H1 (cell line): Measurements from ENCODE around the gene SLC44A1. TPM values are rescaled to one million over a fixed set of nuclear protein-coding genes. Genes with fewer than 3 reads are reported as not detected.

Source experiments
- CTCF ChIA-PET: fragments of 300-600 bp; sonication (Branson Sonifier 250); formaldehyde crosslinking; loops from one replicate; lab custom pipeline; 2021; ENCODE audit not compliant: partially characterized antibody; lab: Charles Lee
- POLR2A ChIA-PET: fragments of 300-600 bp; sonication (Branson Sonifier 250); formaldehyde crosslinking; loops from one replicate; lab custom pipeline; 2021; ENCODE audit warnings: inconsistent platforms; ENCODE audit not compliant: partially characterized antibody; lab: Charles Lee
- DNase-seq, 2 experiments: peaks; one replicate each; pipeline versions ENCODE4 v3.0.0 to v3.0.0-alpha.2; 2010 to 2022; ENCODE audit warnings: low spot score in 2 of 2, low read depth in 1 of 2, mixed read lengths in 1 of 2
- FAIRE-seq: peaks from 2 replicates; lab custom pipeline; 2011; peaks lifted over from hg19 to GRCh38; lab: Jason Lieb, UNC
- H2AFZ ChIP-seq: 2 replicates; pipeline ENCODE4 v1.8.1; 2012; ENCODE audit warnings: low read length, inconsistent platforms
- H2AK5ac ChIP-seq: 2 replicates; pipeline ENCODE4 v1.6.1; 2013; ENCODE audit warnings: low read depth, low read length
- H2BK120ac ChIP-seq: replicated peaks from 2 replicates; pipeline ENCODE3; 2013; ENCODE audit warnings: low read depth, low read length, inconsistent platforms
- H2BK12ac ChIP-seq: 2 replicates; pipeline ENCODE4 v1.6.1; 2013; ENCODE audit warnings: low read depth, low read length
- H2BK15ac ChIP-seq: 2 replicates; pipeline ENCODE4 v1.6.1; 2013; ENCODE audit warnings: low read length
- H2BK20ac ChIP-seq: 2 replicates; pipeline ENCODE4 v1.6.1; 2013; ENCODE audit warnings: low read length
- H2BK5ac ChIP-seq: 2 replicates; pipeline ENCODE4 v1.6.1; 2013; ENCODE audit warnings: low read depth, low read length
- H3K14ac ChIP-seq: 2 replicates; pipeline ENCODE4 v1.6.1; 2013; ENCODE audit warnings: inconsistent platforms; ENCODE audit not compliant: insufficient read length
- H3K18ac ChIP-seq: 2 replicates; pipeline ENCODE4 v1.6.1; 2013; ENCODE audit warnings: low read length; ENCODE audit errors: extremely low read depth
- H3K23ac ChIP-seq: 2 replicates; pipeline ENCODE4 v1.6.1; 2013; ENCODE audit warnings: inconsistent platforms; ENCODE audit not compliant: insufficient read length
- H3K23me2 ChIP-seq: 2 replicates; pipeline ENCODE4 v1.6.1; 2013; ENCODE audit warnings: low read depth, low read length
- H3K27ac ChIP-seq: 2 replicates; pipeline ENCODE4 v1.6.1; 2011; ENCODE audit warnings: low read depth, low read length, inconsistent platforms
- H3K27me3 ChIP-seq, 4 experiments: replicated peaks in 1 of 4; 1 replicate in 1 of 4; 2 replicates in 3 of 4; pipeline versions ENCODE4 v1.6.1 to v1.8.1; 2011 to 2013; ENCODE audit warnings: low read length in 3 of 4, mild to moderate bottlenecking in 3 of 4, inconsistent platforms in 2 of 4, mixed read lengths in 2 of 4, moderate library complexity in 1 of 4; ENCODE audit not compliant: control insufficient read depth in 3 of 4, insufficient read depth in 3 of 4; ENCODE audit errors: extremely low read depth in 1 of 4
- H3K36me3 ChIP-seq, 4 experiments: 2 replicates each; pipeline versions ENCODE4 v1.6.1 to v1.8.1; 2011 to 2013; ENCODE audit warnings: mild to moderate bottlenecking in 4 of 4, low read length in 3 of 4, moderate library complexity in 2 of 4, control low read depth in 1 of 4, inconsistent platforms in 1 of 4; ENCODE audit not compliant: insufficient read depth in 4 of 4, control insufficient read depth in 2 of 4
- H3K4ac ChIP-seq: replicated peaks from 2 replicates; pipeline ENCODE3; 2013; ENCODE audit warnings: low read length, low read depth, mixed read lengths, inconsistent platforms; ENCODE audit not compliant: insufficient read length
- H3K4me1 ChIP-seq, 4 experiments: replicated peaks in 1 of 4; 1 replicate in 1 of 4; 2 replicates in 3 of 4; pipeline versions ENCODE4 v1.6.1 to v1.8.1; 2011 to 2013; ENCODE audit warnings: low read length in 3 of 4, inconsistent platforms in 2 of 4, mixed read lengths in 1 of 4; ENCODE audit not compliant: insufficient read depth in 4 of 4, control insufficient read depth in 3 of 4
- H3K4me2 ChIP-seq, 2 experiments: 2 replicates each; pipeline versions ENCODE4 v1.6.1 to v1.8.1; 2011 to 2013; ENCODE audit warnings: low read depth in 2 of 2, low read length in 2 of 2, control low read depth in 1 of 2, inconsistent platforms in 1 of 2, mild to moderate bottlenecking in 1 of 2; ENCODE audit not compliant: insufficient read depth in 1 of 2
- H3K4me3 ChIP-seq, 4 experiments: fragments of 200-600, 300-600 bp in 1 of 4; sonication (generic), shearing (Covaris generic), sonication (Bioruptor Twin) in 1 of 4; 2 replicates each; pipeline versions ENCODE4 v1.5.1 to v1.8.1; 2011 to 2016; ENCODE audit warnings: low read length in 4 of 4, low read depth in 3 of 4, control low read depth in 2 of 4, inconsistent platforms in 2 of 4, mild to moderate bottlenecking in 2 of 4, mixed read lengths in 1 of 4, moderate library complexity in 1 of 4; ENCODE audit not compliant: insufficient read depth in 2 of 4; ENCODE audit errors: extremely low read depth in 1 of 4
- H3K56ac ChIP-seq: replicated peaks from 2 replicates; pipeline ENCODE3; 2013; ENCODE audit warnings: low read depth, mild to moderate bottlenecking, mixed read lengths, low read length, inconsistent platforms; ENCODE audit not compliant: insufficient read length
- H3K79me1 ChIP-seq: 2 replicates; pipeline ENCODE4 v1.6.1; 2013; ENCODE audit warnings: low read depth, low read length, control low read depth
- H3K79me2 ChIP-seq, 2 experiments: 2 replicates each; pipeline versions ENCODE4 v1.6.1 to v1.8.1; 2012 to 2013; ENCODE audit warnings: low read length in 2 of 2, mild to moderate bottlenecking in 2 of 2, inconsistent platforms in 1 of 2; ENCODE audit not compliant: insufficient read depth in 2 of 2, control insufficient read depth in 1 of 2
- H3K9ac ChIP-seq, 4 experiments: replicated peaks in 1 of 4; 1 replicate in 1 of 4; 2 replicates in 3 of 4; pipeline versions ENCODE4 v1.6.1 to v1.8.1; 2011 to 2013; ENCODE audit warnings: low read depth in 3 of 4, low read length in 3 of 4, control low read depth in 2 of 4, mild to moderate bottlenecking in 2 of 4, moderate library complexity in 2 of 4, inconsistent platforms in 1 of 4; ENCODE audit errors: extremely low read depth in 1 of 4
- H3K9me3 ChIP-seq, 2 experiments: 2 replicates each; pipeline versions ENCODE4 v1.6.1 to v1.8.1; 2012 to 2013; ENCODE audit warnings: mild to moderate bottlenecking in 2 of 2, moderate library complexity in 2 of 2, control low read depth in 1 of 2, inconsistent platforms in 1 of 2, low read depth in 1 of 2, low read length in 1 of 2, mixed read lengths in 1 of 2; ENCODE audit not compliant: insufficient read depth in 2 of 2
- H4K20me1 ChIP-seq, 2 experiments: replicated peaks in 1 of 2; 2 replicates each; pipeline versions ENCODE3 to v1.8.1; 2011 to 2013; ENCODE audit warnings: inconsistent platforms in 2 of 2, low read length in 2 of 2, mild to moderate bottlenecking in 1 of 2; ENCODE audit not compliant: insufficient read depth in 2 of 2, control insufficient read depth in 1 of 2
- H4K5ac ChIP-seq: 2 replicates; pipeline ENCODE4 v1.6.1; 2013; ENCODE audit warnings: low read length, low read depth, mixed read lengths, inconsistent platforms; ENCODE audit not compliant: insufficient read length
- H4K8ac ChIP-seq: 2 replicates; pipeline ENCODE4 v1.8.0; 2013; ENCODE audit warnings: mild to moderate bottlenecking, moderate library complexity, low read length, inconsistent platforms; ENCODE audit not compliant: insufficient read depth; ENCODE audit errors: extremely low read depth
- H4K91ac ChIP-seq: replicated peaks from 2 replicates; pipeline ENCODE3; 2013; ENCODE audit warnings: low read length, mixed read lengths, inconsistent platforms; ENCODE audit not compliant: insufficient read length
- ATF3 ChIP-seq: IDR thresholded peaks from 2 replicates; pipeline ENCODE4 v1.6.1; 2011; ENCODE audit warnings: low read depth, mild to moderate bottlenecking, low read length; ENCODE audit not compliant: insufficient read depth
- BACH1 ChIP-seq: IDR thresholded peaks from 2 replicates; pipeline ENCODE4 v1.6.1; 2012; ENCODE audit warnings: low read length, improper control_type of control experiment
- BRCA1 ChIP-seq: IDR thresholded peaks from 2 replicates; pipeline ENCODE4 v1.6.1; 2012; ENCODE audit warnings: low read depth, low read length, improper control_type of control experiment
- EP300 ChIP-seq, 2 experiments: IDR thresholded peaks; 1 replicate in 1 of 2; 2 replicates in 1 of 2; pipeline ENCODE4 v1.6.1; 2011 to 2012; ENCODE audit warnings: low read depth in 2 of 2, low read length in 2 of 2, mild to moderate bottlenecking in 2 of 2, borderline replicate concordance in 1 of 2, inconsistent platforms in 1 of 2, moderate library complexity in 1 of 2
- POLR2A ChIP-seq, 2 experiments: IDR thresholded peaks; 1 replicate in 1 of 2; 2 replicates in 1 of 2; pipeline ENCODE4 v1.6.1; 2011; ENCODE audit warnings: low read depth in 2 of 2, low read length in 2 of 2, mild to moderate bottlenecking in 2 of 2; ENCODE audit errors: control extremely low read depth in 1 of 2
- SIX5 ChIP-seq: IDR thresholded peaks from 2 replicates; pipeline ENCODE4 v1.6.1; 2011; ENCODE audit warnings: mild to moderate bottlenecking, low read depth, low read length
- WGBS, 2 experiments: shearing (Covaris generic) in 1 of 2; methylation state at CpG; one replicate each; pipeline versions ENCODE4 v1.1.6 to v1.1.7; 2013 to 2015; ENCODE audit warnings: low lambda C conversion rate in 2 of 2, mixed read lengths in 2 of 2, inconsistent platforms in 1 of 2, low coverage in 1 of 2, missing lambda C conversion rate in 1 of 2; ENCODE audit not compliant: insufficient replicate concordance in 2 of 2, insufficient coverage in 1 of 2, insufficient read length in 1 of 2; ENCODE audit errors: extremely low coverage in 1 of 2, missing lambda C conversion rate in 1 of 2; 5-methylcytosine and 5-hydroxymethylcytosine counted together
- polyA plus RNA-seq, 7 experiments: library from polyadenylated mRNA; depleted of rRNA in 3 of 7; stranded (reverse) in 5 of 7; unstranded in 2 of 7; fragments of >200 nt in 5 of 7; fragments of 200-250 nt in 2 of 7; gene quantifications; 1 replicate in 5 of 7; 2 replicates in 1 of 7; 4 replicates in 1 of 7; pipeline versions ENCODE4 v1.2.1 to v1.2.3, GENCODE V29; 2011 to 2013; ENCODE audit warnings: missing spikeins in 2 of 7, mixed read lengths in 2 of 7
- total RNA-seq: library from RNA; stranded (reverse); fragmentation: NEBNext Ultra II Directional; extraction: Animal tissue kit (Norgen Biotek cat#: 25700); gene quantifications from 2 replicates; pipeline ENCODE4 v1.2.1, GENCODE V29; 2021

Gene SLC44A1
- total and polyA plus RNA-seq, 2 of the 8 experiments (the other 6 are each of a cell fraction or from before 2014, with no cell fraction given) = 30.5 to 71.2 TPM

- CTCF ChIA-PET = no interaction called here
- no peaks in the 10 kb centered on the region for H3K79me1 ChIP-seq
- POLR2A ChIA-PET = no interaction called here
- no peak overlapping the region for H4K5ac ChIP-seq
- no peak for DNase-seq
- peaks cover 6 to 27% (median 12%) of the 10 kb centered on the region in 4 experiments; a peak in 7 of 8 replicates for H3K36me3 ChIP-seq
- H3K27me3 ChIP-seq = no peaks in the 10 kb centered on the region
- no peak overlapping the region for H4K8ac ChIP-seq
- H2AFZ ChIP-seq = no peak overlapping the region
- no peak overlapping the region for H2AK5ac ChIP-seq
- no peak overlapping the region for H3K14ac ChIP-seq
- no peak overlapping the region for H2BK15ac ChIP-seq
- H3K4me3 ChIP-seq = no peak overlapping the region
- no peak overlapping the region for H3K18ac ChIP-seq
- no peak overlapping the region for H3K23ac ChIP-seq
- no peaks in the 10 kb centered on the region for H3K79me2 ChIP-seq
- no peaks in the 10 kb centered on the region for H3K4me1 ChIP-seq
- H3K4me2 ChIP-seq = no peak overlapping the region
- H3K23me2 ChIP-seq = no peaks in the 10 kb centered on the region; the same call in 1 of the 2 replicates
- H2BK120ac ChIP-seq = no peak overlapping the region
- H2BK5ac ChIP-seq = no peak overlapping the region
- WGBS, 2 experiments = 100% methylated on average over 1 of the region's 1 CpG; no CpG with 5 or more reads in 1 of the 2 experiments
- H4K91ac ChIP-seq = no peak overlapping the region
- TF ChIP-seq ATF3 = no peak
- no peak for TF ChIP-seq EP300 (IDR thresholded peaks at IDR 0.05; ENCODE audit: borderline replicate concordance in 1 of 2, low read depth in 2 of 2, low read length in 2 of 2)
- no peak for TF ChIP-seq POLR2A (IDR thresholded peaks at IDR 0.05; ENCODE audit: control extremely low read depth in 1 of 2, low read depth in 2 of 2, low read length in 2 of 2)
- no peak for TF ChIP-seq BRCA1
- TF ChIP-seq BACH1 = no peak
- TF ChIP-seq SIX5 = no peak
- TF ChIP-seq, all 59 proteins: peak for 0
- no peak overlapping the region for H3K4ac ChIP-seq
- no peaks in the 10 kb centered on the region for H3K9me3 ChIP-seq
- no peak for FAIRE-seq
- H3K56ac ChIP-seq = no peak overlapping the region
- no peak overlapping the region for H3K9ac ChIP-seq
- no peak overlapping the region for H2BK12ac ChIP-seq
- no peaks in the 10 kb centered on the region for H4K20me1 ChIP-seq
- H3K27ac ChIP-seq = no peak overlapping the region
- no peak overlapping the region for H2BK20ac ChIP-seq
Observed at GRCh38 chr9:105376893-105377292, 132.4 kb downstream of the SLC44A1 start.
